Measurements from ENCODE around the gene PLAAT4.

Gene PLAAT4

GRCh38 chr11:63553759-63554158 lies 17.2 kb downstream of the PLAAT4 start:
- Histone ChIP-seq H3K36me3 (ENCODE audit: control insufficient read depth, insufficient read depth, low read length) (no peaks in the 10 kb centered on the region), H3K27ac (ENCODE audit: insufficient read depth, low read depth, low read length, poor library complexity, severe bottlenecking) (no peak overlapping the region)
- WGBS, 2 experiments: 90 to 91% methylated on average over 8 of the region's 8 CpGs

DNA sequence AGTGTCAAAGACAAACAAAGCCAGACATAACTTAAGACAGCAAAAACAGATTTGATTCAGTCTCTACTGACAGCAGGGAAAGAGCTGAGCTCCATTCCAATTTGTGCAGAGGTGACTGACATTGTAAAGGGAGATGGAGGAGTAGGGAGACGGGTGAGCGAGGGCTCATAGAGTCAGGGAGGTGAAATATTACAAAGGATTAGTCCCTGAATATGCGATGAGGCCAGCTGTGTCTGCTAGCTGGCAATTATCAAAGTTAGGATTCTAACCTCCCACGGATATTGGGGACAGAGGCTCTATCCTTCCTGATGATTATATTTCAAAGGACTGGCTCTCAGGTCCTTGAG lies 18.2 kb downstream of the PLAAT4 start:
- no peaks in the 10 kb centered on the region for H3K9me3 ChIP-seq (ENCODE audit: control insufficient read depth, low read length)
- WGBS, 2 experiments: 60 to 73% methylated on average over 4 of the region's 4 CpGs
- H3K27ac ChIP-seq (ENCODE audit: insufficient read depth, low read depth, low read length, poor library complexity, severe bottlenecking): no peak overlapping the region
- H3K4me3 ChIP-seq (ENCODE audit: insufficient read depth, low read depth, low read length): no peak overlapping the region
- H3K36me3 ChIP-seq (ENCODE audit: control insufficient read depth, insufficient read depth, low read length): no peaks in the 10 kb centered on the region
- H3K27me3 ChIP-seq (ENCODE audit: control insufficient read depth, insufficient read depth, low read length, poor library complexity, severe bottlenecking): no peaks in the 10 kb centered on the region
- no peaks in the 10 kb centered on the region for H3K4me1 ChIP-seq (ENCODE audit: control insufficient read depth, insufficient read depth, low read length)

More at GRCh38 chr11:63553759-63554158, 17.2 kb downstream of the PLAAT4 start:
- no peaks in the 10 kb centered on the region for H3K9me3 ChIP-seq (ENCODE audit: control insufficient read depth, low read length)
- H3K27me3 ChIP-seq (ENCODE audit: control insufficient read depth, insufficient read depth, low read length, poor library complexity, severe bottlenecking): no peaks in the 10 kb centered on the region
- no peak overlapping the region for H3K4me3 ChIP-seq (ENCODE audit: insufficient read depth, low read depth, low read length)
- no peaks in the 10 kb centered on the region for H3K4me1 ChIP-seq (ENCODE audit: control insufficient read depth, insufficient read depth, low read length)

GRCh38 chr11:63556404-63557013 lies 19.9 kb downstream of the PLAAT4 start:
- H3K4me3 ChIP-seq (ENCODE audit: insufficient read depth, low read depth, low read length): no peak overlapping the region
- H3K27me3 ChIP-seq (ENCODE audit: control insufficient read depth, insufficient read depth, low read length, poor library complexity, severe bottlenecking): no peaks in the 10 kb centered on the region
- no peaks in the 10 kb centered on the region for H3K9me3 ChIP-seq (ENCODE audit: control insufficient read depth, low read length)
- H3K27ac ChIP-seq (ENCODE audit: insufficient read depth, low read depth, low read length, poor library complexity, severe bottlenecking): no peak overlapping the region
- 77 to 78% methylated on average over 7 of the region's 7 CpGs for WGBS, 2 experiments
- no peaks in the 10 kb centered on the region for H3K4me1 ChIP-seq (ENCODE audit: control insufficient read depth, insufficient read depth, low read length)
- H3K36me3 ChIP-seq (ENCODE audit: control insufficient read depth, insufficient read depth, low read length): no peaks in the 10 kb centered on the region

DNA sequence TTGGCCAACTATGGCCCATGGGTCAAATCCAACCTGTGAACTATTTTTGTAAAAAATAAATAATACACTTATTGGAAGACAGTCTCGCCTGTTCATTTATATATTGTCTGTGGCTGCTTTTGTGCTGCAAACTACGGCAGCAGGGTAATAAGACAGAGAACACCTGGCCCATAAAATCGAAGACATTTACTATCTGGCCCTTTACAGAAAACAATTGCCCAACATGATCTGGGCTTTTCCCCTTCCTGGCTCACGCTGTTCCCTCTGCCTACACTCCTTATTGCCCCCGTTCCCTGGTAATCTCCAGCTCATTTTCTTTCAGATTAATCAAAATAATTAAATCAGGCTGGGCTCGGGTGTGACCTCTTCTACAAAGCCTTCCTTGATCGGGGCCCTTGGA lies 21.0 kb downstream of the PLAAT4 start:
- 90 to 92% methylated on average over 7 of the region's 7 CpGs for WGBS, 2 experiments

GRCh38 chr11:63558459-63559157 lies 22.0 kb downstream of the PLAAT4 start:
- H3K27me3 ChIP-seq (ENCODE audit: control insufficient read depth, insufficient read depth, low read length, poor library complexity, severe bottlenecking): no peaks in the 10 kb centered on the region
- no peaks in the 10 kb centered on the region for H3K4me1 ChIP-seq (ENCODE audit: control insufficient read depth, insufficient read depth, low read length)
- no peak overlapping the region for H3K4me3 ChIP-seq (ENCODE audit: insufficient read depth, low read depth, low read length)
- H3K36me3 ChIP-seq (ENCODE audit: control insufficient read depth, insufficient read depth, low read length): no peaks in the 10 kb centered on the region
- H3K27ac ChIP-seq (ENCODE audit: insufficient read depth, low read depth, low read length, poor library complexity, severe bottlenecking): no peak overlapping the region
- whole genome bisulfite sequencing, 2 experiments: 94 to 95% methylated on average over 7 of the region's 7 CpGs
- no peaks in the 10 kb centered on the region for H3K9me3 ChIP-seq (ENCODE audit: control insufficient read depth, low read length)

More for the DNA sequence above, 21.0 kb downstream of the PLAAT4 start:
- no peak overlapping the region for H3K4me3 ChIP-seq (ENCODE audit: insufficient read depth, low read depth, low read length)
- no peak overlapping the region for H3K27ac ChIP-seq (ENCODE audit: insufficient read depth, low read depth, low read length, poor library complexity, severe bottlenecking)
- H3K27me3 ChIP-seq (ENCODE audit: control insufficient read depth, insufficient read depth, low read length, poor library complexity, severe bottlenecking): no peaks in the 10 kb centered on the region
- no peaks in the 10 kb centered on the region for H3K4me1 ChIP-seq (ENCODE audit: control insufficient read depth, insufficient read depth, low read length)
- no peaks in the 10 kb centered on the region for H3K9me3 ChIP-seq (ENCODE audit: control insufficient read depth, low read length)
- no peaks in the 10 kb centered on the region for H3K36me3 ChIP-seq (ENCODE audit: control insufficient read depth, insufficient read depth, low read length)

GRCh38 chr11:63560506-63561180 lies 24.0 kb downstream of the PLAAT4 start:
- Histone ChIP-seq H3K36me3 (ENCODE audit: control insufficient read depth, insufficient read depth, low read length) (no peaks in the 10 kb centered on the region), H3K9me3 (ENCODE audit: control insufficient read depth, low read length) (no peaks in the 10 kb centered on the region), H3K27me3 (ENCODE audit: control insufficient read depth, insufficient read depth, low read length, poor library complexity, severe bottlenecking) (no peaks in the 10 kb centered on the region), H3K27ac (ENCODE audit: insufficient read depth, low read depth, low read length, poor library complexity, severe bottlenecking) (no peak overlapping the region), H3K4me1 (ENCODE audit: control insufficient read depth, insufficient read depth, low read length) (no peaks in the 10 kb centered on the region), H3K4me3 (ENCODE audit: insufficient read depth, low read depth, low read length) (no peak overlapping the region)
- 91% methylated on average over 7 of the region's 7 CpGs for WGBS, 2 experiments

DNA sequence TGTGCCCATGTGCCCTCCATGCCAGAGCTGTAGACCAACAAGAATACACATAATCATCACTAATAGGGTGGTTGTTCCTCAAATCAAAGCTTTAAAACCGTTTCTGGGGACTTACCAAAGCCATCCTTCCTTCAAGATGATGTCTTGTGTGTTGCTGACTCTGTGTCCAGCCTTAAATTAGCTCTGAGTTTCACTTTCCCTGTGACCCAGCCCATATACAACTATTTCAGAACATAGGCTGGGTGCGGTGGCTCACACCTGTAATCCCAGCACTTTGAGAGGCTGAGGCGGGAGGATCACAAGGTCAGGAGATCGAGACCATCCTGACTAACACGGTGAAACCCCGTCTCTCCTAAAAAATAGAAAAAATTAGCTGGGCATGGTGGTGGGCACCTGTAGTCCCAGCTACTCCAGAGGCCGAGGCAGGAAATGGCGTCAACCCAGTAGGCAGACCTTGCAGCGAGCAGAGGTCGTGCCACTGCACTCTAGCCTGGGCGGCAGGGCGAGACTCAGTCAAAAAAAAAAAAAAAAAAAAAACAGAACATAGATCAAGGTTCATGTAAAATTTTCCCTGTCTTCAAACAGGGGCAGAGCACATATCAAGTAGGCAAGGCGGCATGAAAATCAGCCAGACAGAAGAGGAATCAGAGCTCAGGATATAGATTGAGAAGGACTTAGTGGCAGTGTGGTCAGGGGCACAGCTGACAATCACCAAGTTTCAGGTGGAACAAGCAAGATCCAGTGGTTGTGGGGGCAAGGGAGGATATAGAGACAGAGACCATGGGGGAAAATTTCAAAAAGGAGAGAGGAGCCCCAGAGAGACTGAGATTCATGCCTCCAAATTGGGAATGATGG lies 26.8 kb downstream of the PLAAT4 start, which contains the start of gene PLAAT2:
PLAAT2 (minus strand) TSS at position 179 of the 855 bp plus-strand sequence; CDS start at position 124, 55 bp downstream.
- Histone ChIP-seq H3K27ac (ENCODE audit: insufficient read depth, low read depth, low read length, poor library complexity, severe bottlenecking) (no peak within 1 kb of the TSS), H3K4me1 (ENCODE audit: control insufficient read depth, insufficient read depth, low read length) (no peaks in the 10 kb centered on the region), H3K27me3 (ENCODE audit: control insufficient read depth, insufficient read depth, low read length, poor library complexity, severe bottlenecking) (no peaks in the 10 kb centered on the region), H3K9me3 (ENCODE audit: control insufficient read depth, low read length) (no peaks in the 10 kb centered on the region), H3K4me3 (ENCODE audit: insufficient read depth, low read depth, low read length) (no peak within 1 kb of the TSS), H3K36me3 (ENCODE audit: control insufficient read depth, insufficient read depth, low read length) (no peaks in the 10 kb centered on the region)
- 93 to 94% methylated on average over 13 of the region's 13 CpGs for WGBS, 2 experiments

GRCh38 chr11:63564056-63564774 lies 27.6 kb downstream of the PLAAT4 start:
- H3K4me1 ChIP-seq (ENCODE audit: control insufficient read depth, insufficient read depth, low read length): no peaks in the 10 kb centered on the region
- no peaks in the 10 kb centered on the region for H3K27me3 ChIP-seq (ENCODE audit: control insufficient read depth, insufficient read depth, low read length, poor library complexity, severe bottlenecking)
- H3K27ac ChIP-seq (ENCODE audit: insufficient read depth, low read depth, low read length, poor library complexity, severe bottlenecking): no peak overlapping the region
- 88 to 95% methylated on average over 6 to 7 of the region's 7 CpGs for WGBS, 2 experiments
- no peaks in the 10 kb centered on the region for H3K36me3 ChIP-seq (ENCODE audit: control insufficient read depth, insufficient read depth, low read length)
- no peaks in the 10 kb centered on the region for H3K9me3 ChIP-seq (ENCODE audit: control insufficient read depth, low read length)
- no peak overlapping the region for H3K4me3 ChIP-seq (ENCODE audit: insufficient read depth, low read depth, low read length)

DNA sequence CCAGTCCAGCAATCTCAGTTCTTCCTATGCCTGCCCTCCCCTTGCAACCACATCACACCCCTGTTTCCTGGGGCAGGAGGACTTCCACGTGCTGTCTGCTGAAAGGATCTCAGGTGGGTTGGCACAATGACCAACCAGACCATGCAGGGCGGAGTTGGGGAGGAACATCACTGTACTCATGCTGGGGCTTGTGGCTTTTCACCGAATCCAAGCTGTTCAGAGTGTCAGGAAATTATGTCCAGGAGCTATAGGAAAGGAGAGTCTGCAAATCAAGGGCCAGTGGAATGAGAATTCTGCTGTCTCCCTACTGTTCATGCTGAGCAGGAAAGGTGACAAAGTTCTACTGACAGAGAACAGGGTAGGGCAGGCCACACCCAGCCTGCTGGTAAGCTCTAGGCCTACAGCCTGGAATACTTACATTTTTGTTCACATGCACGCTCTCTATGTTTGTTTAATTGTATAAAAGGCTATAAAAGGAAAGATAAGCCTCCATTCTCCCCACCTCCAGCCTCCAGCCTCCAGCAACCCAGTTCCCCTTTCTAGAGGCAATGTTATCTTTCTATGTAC lies 28.3 kb downstream of the PLAAT4 start:
- H3K27ac ChIP-seq (ENCODE audit: insufficient read depth, low read depth, low read length, poor library complexity, severe bottlenecking): no peak overlapping the region

More for the DNA sequence above, 28.3 kb downstream of the PLAAT4 start:
- Histone ChIP-seq H3K4me3 (ENCODE audit: insufficient read depth, low read depth, low read length) (no peak overlapping the region), H3K27me3 (ENCODE audit: control insufficient read depth, insufficient read depth, low read length, poor library complexity, severe bottlenecking) (no peaks in the 10 kb centered on the region), H3K36me3 (ENCODE audit: control insufficient read depth, insufficient read depth, low read length) (no peaks in the 10 kb centered on the region), H3K9me3 (ENCODE audit: control insufficient read depth, low read length) (no peaks in the 10 kb centered on the region), H3K4me1 (ENCODE audit: control insufficient read depth, insufficient read depth, low read length) (no peaks in the 10 kb centered on the region)
- WGBS, 2 experiments: 95% methylated on average over 3 to 4 of the region's 4 CpGs

Data from ectodermal cell (in vitro differentiated cells).